Inflammatory macrophage treated with lipopolysaccharide for 1 hour (primary cell): ENCODE results near the gene CLCN6.
A peak's percentile ranks its signal among the peaks of the same experiment; 100 is the strongest.
"Not testable (repeated sequence)": the region's sequence is repeated elsewhere in the genome, so short reads cannot be mapped to it uniquely, and the experiment has no call there.

Experiments used
- DNase-seq, 2 donors: peaks; one replicate each; pipeline ENCODE4 v3.0.0-alpha.2; 2020 to 2022

CLCN6 gene

DNA sequence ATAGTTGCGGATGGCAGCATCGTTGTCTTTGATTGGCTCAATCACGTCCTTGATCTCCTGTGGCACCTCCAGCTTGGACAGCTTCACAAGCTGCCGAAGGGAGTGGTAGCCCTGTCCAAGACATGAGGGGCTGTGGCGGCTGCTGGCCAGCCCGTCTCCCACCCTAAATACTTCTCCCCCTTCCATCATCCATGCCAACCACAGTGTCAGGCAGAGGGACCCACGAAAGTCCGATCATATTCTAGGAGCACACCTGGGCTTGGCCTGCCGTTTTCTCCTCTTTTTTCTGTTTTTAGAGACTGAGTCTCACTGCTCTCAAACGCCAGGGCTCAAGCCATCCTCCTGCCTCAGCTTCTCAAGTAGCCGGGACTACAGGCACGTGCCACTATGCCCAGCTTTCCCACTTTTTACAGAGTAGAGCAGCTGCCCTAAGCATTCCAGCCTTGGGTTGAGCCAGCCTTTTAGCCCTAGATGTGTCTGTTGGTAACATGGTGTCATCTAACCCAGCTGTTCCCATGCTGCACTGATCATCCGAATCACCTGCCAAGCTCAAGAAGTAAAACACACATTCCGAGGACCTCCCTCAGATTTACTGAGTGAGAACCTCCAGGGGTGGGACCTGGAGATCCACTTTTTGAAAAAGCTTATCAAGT is 10.6 kb upstream of the CLCN6 start:
- DNase-seq: no peak

DNA sequence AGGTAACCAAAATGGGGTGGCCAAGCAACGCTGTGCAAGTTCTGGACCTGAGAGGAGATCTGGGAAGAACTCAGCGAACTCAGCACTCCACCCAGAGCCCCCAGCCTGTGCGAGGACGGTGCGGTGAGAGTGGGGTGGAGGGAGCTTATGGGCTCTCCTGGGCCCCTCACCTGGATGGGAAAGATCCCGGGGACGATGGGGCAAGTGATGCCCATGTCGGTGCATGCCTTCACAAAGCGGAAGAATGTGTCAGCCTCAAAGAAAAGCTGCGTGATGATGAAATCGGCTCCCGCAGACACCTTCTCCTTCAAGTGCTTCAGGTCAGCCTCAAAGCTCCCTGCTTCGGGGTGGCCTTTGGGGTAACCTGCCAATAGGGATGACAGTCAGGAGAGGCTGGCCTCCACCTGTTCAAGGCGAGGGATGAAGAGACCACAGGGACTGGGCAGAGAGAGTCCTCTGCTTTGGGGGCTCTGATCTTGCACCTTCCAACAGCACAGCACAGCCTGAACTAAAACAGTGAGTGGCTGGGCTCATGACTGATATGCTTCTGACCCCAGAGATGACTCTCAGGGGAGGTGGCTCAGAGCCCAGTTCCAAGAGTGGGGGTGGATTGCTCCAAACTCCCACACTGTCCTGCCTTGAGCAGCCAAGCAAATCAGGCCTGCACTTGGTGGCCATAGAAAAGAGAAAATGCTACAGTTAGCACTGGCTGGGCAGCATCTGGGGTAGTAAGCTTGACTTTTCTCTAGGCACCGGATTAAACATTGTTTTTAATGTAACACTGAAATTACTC is 9.8 kb upstream of the CLCN6 start:
- peak in 1 of 2 donors; percentile 46 for DNase-seq

DNA sequence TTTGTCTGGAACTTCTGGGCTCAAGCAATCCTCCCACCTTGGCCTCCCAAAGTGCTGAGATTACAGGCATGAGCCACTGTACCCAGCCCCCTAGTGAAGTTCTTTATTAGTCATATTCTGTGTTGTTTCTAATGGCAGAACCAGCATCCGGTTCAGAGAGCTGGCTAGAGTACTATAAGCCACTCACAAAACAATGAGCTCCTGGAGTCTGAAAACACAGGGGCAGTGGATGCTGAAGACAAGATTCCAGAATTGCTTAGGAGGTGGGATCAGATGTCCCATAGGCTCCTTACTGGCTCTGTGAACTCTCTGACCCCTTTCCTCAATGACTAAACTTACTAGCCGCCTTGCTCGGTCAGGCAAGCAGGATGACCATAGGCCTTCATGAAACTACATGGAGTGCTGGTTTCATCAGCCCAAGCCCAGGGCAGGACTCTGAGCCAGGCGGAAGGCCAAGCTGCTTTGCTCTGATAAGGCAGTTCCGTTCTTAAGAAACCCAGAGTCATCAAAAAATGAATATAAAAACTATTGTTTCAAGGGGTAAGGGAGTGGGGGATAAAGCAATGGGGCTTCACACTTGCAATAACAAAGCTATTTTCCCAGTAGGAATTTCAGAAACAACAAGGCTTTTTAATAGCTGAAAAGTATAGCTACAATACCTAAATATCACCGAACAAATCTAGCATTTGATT is 8.3 kb upstream of the CLCN6 start:
- no peak for DNase-seq

DNA sequence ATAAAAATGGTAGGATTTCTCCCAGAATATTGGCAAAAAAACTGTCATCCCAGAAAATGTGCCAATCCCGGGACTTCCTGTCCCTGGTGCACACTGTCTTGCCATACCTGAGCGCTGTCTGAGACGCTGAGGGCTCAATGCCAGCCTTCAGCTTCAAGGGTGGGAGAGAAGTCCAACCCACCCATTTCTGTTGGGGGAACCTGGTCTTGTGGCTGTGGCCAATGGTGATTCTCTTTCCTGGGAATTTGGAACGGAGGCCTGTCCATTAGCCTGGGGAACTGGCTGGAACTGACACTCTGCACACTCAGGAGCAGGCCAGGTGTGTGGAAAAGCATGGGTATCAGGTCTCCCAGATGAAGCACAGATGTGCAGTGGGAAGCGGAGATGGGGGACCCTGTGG is 6.9 kb upstream of the CLCN6 start:
- DNase-seq: no peak

DNA sequence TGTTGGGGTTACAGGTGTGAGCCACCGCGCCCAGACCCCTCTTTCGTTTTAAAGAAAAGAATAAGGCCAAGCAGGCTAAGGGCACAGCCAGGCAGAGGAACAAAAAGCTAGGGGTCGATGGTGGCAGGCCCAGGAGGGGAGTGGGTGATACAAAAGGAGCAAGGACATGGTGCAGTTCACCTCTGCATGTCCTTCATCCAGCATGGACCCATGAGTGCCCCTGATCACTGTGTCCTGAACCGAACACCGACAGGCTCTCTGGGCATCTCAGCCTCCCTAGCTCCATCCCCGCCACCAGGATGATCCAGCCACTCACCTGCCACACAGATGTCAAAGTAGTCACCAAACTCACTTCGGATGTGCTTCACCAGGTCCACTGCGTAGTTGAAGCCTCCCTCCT is 6.1 kb upstream of the CLCN6 start:
- no peak for DNase-seq

DNA sequence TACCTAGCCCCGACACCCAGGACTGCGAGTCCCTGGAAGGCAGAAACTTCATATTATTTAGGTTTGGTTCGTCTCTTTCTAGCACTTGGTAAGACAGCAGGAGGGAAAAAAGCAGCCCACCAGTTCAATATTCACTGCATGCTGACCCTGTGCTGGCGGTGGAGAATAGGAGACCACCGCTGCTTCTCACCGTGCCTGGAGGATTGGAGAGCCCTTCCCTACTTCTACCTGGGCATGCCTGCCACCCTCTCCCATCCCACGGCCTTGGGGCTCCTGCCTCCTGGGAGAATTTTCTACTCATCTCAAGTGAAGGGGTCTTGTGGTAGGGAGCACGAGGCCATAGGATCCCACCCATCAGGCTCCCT is 5.6 kb upstream of the CLCN6 start:
- no peak for DNase-seq

DNA sequence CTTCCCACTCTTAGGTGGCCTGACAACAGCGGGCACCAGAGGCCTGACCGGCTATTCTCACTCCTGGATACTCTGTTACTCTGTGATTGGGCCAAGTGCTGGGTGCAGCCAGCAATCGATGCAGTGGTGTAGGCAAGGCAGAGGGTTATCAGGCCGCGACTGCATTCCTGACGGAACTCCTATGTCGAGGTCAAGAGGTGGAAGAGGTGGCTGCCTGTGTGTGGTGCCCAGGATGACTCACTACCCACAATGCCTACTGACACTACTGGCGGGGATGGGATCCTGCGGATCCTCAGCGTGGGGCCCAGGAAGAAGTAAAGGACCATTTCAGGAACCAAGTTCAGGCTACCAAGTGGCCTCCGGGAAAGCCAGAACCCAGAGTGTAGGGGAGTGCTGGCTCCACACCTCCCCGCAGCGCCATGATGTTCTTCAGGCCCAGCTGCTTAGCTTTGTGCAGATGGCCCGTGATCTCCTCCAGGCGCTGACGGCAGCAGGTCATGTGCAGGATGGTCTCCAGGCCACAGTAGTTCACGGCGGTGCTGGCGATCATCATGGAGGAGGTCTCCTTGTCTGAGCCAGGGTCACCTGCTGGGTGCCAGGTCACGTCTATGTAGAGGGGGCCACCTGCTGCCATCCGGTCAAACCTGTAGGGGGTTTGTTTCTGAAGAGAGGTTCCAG is 5.1 kb upstream of the CLCN6 start:
- DNase-seq: no peak

DNA sequence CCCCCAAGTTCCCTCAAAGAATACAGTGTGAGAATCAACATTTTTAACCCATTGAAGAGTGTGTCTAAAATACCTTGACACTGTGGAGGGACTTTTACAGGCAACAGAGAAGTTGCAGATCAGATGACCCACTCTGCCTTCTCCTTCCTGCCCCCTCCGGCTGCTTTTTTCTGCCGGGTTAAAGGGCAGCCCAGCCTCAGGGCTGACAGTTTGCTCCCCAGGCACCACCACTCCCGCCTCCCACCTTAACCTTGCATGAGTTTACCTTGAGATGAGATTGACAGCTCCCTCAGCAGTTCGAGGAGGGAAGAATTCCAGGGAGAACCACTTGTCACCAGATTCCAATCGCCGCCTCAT is 3.4 kb upstream of the CLCN6 start:
- peak; percentile 37 to 40 for DNase-seq

DNA sequence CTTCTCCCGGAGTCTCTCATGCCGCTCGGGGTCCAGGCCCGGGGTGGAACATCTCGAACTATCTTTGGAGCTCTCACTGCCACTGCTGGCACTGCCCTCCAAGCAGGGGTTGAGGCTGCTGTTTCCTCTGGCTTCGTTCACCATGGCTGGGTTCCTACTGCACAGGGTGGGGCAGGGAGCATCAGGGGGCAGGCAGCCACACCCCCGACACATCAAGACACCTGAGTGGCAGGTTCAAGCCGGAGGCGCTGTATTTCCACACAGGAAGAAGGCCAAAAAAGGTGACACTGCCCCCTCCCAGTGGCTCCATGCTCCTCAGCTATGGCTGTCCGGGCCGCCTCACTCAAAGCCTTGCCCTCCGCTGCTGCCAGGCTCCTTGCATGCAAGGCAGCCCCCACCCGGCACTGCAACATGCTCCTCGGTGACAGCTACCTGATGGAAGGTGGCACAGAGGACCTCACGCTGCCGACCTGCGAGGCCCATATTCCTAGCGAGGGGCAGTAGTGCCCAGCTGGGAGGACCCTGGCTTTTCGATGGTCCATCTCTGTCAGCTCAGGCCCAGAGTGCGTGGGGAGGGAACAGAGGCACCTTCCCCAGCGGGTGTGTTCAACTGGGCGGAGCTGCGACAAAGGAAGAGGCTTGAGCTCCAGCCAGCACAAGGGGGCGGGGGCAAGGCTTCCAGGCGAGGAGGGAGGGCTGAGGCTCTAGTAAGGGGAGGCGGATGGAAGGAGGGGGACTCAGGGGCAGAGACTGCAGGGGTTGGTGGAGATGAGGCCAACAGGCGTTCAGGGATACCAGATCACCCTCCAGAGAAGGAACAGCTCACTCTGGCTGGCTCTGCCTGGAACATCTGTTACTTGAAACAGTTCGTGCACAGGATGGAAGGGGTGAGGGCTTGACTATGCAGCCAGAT is 2.8 kb upstream of the CLCN6 start:
- peak; percentile 64 to 66 for DNase-seq

DNA sequence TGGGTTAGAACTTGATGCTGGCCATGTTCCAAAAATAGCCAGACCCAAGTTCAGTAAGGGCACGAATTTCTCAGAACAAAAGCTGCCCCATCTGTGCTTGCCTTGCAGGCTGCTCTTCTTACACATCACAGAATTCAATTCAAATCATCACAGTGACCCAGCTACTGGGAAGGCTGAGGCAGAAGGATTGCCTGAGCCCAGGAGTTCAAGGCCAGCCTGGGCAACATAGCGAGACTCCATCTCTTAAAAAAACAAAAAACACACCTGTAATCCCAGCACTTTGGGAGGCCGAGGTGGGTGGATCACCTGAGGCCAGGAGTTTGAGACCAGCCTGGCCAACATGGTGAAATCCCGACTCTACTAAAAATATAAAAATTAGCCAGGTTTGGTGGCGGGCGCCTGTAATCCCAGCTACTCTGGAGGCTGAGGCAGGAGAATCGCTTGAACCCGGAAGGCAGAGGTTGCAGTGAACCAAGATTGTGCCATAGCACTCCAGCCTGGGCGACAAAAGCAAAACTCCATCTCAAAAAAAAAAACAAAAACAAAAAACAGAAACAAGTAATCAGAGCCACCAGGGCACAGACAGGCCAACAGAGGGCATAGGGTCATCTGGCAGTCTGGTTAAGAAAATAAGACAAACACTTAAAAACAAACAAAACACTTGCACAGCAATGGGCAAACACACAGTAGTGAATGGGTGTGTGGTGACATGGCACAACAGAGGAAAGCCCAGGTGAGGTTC is 1.9 kb upstream of the CLCN6 start:
- DNase-seq: not testable (repeated sequence)

DNA sequence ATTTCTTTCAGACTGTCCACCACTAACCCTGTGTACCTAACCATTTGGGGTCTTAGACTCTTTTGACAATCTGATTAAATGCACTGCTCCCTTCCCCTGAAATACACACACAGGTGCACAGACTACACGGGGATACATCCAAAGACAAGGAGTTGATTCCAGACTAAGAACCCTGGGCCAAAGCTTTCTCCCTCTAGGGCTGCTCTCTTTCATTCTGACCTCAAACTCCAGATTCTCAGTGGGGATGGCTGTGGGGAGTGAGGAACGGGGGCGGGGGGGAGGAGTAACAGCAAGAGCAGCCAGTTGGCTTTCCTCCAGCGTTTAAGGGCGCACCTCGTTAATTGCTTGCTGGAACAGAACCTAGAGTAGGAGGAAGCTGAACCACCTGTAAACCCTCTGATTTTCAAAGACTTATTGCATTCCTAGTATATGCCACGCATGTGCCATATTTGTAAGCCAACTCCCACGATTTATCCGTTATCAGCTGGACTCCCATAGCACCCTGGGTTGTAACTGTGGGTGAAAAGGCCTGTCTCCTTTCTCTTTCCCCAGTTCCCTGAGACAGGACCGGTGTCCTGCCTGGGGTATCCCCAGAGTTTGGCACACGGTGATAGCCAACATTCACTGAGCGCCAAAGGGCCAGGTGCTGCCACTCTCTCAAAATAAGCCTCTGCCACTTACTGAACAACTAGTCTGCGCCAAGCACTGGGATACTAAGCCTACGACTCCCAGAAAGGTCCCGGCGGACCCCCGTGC is 1.1 kb upstream of the CLCN6 start:
- DNase-seq: peak; percentile 18 to 42

DNA sequence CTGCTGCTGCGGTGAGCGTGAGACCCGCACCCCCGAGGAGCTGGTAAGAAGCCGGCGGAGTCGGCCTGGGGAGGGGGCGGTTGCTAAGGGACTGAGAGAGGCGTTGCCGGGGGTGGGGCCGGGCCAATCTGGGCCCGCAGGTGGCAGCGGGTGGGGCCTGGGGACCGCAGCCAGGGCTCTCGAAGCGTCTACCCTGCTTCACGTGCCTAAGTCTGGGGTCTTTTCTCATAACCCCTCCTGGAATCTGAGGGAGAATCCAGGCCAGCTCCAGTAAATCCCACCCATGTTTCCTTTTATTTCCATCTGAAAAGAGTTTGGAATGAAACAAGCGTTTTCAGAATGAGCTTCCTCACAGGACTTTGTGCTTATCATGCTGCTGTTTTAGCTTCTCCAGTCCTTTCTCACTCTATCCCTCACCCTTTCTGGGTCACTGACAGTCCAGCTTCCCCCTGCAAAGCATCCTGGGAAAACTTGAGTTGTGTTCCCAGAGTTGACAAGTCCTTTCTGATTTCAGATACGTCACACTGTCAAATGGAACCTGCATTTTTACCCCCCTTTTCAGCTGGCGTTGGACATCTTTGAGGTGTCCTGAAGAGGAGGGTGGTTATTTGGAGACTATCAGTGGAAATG is 431 bp downstream of the CLCN6 start:
- peak; percentile 25 to 58 for DNase-seq

DNA sequence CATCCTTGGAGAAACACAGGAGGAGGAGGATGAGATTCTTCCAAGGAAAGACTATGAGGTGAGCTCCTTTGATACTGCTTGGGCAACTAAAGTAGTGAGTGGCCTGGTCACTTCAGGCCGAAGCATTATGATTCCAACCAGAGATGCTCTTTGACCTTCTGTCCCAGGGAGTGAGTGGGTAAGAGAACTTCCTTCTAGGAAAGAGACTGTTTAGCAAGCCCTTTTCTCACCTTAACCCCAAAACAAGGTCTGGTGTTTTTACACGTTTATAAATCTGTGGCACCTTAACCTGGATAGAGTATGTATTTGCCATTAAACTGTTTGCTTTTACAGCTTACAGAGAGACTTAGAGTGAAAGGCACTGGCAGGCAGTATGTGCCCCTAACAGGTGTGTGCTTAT is 1.1 kb downstream of the CLCN6 start:
- no peak for DNase-seq

DNA sequence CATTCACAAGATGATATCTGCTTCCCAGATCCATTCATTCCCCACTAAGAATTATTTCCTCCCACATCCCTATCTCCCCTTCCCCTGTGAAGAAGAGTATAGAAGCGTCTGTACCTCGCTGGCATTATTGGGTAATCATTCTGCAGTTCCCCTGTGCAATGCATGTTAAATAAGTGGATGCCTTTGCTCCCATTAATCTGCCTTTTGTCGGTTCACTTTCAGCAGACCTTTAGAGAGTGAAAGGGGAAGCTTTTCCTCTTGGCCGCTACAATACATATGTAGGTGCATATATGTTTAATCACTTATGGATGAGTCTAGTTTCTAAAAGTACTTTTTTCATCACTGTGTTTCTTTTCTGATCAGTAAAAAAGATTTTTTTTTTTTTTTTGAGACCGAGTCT is 7.0 kb downstream of the CLCN6 start:
- DNase-seq: no peak

DNA sequence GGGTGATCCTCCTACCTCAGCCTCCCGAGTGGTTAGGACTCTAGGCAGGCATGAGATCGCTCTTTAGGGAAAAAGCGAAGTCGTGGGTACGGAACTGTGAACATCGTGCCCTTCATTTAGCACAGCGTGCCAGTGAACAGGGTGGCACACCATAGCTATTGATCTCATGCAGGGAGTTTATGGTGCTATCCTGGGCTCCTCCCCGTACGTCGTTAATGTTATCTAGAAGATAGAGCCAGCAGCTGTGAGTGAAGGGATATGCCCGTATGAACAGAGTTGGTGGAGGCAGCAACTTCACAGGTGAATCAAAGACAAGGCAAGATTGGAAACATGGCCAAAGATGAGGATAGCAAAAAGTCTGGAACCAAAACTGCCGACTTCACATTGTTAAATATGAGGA is 11.2 kb downstream of the CLCN6 start:
- DNase-seq: no peak

DNA sequence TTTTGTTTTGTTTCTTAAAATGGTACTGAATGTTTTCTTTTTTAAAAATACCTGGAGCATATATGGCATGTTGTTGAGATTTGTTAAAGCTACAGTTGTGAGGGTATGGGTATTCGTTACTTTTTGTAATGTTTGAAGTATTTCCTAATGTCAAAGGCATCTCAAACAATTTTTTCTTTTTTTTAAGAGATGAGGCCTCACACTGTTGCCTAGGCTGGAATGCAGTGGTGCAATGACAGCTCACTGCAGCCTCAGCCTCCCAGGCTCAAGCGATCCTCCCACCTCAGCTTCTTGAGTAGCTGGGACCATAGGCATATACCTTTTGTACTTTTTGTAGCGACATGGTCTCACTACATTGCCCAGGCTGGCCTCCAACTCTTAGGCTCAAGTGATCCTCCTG is 16.1 kb downstream of the CLCN6 start:
- DNase-seq: no peak

DNA sequence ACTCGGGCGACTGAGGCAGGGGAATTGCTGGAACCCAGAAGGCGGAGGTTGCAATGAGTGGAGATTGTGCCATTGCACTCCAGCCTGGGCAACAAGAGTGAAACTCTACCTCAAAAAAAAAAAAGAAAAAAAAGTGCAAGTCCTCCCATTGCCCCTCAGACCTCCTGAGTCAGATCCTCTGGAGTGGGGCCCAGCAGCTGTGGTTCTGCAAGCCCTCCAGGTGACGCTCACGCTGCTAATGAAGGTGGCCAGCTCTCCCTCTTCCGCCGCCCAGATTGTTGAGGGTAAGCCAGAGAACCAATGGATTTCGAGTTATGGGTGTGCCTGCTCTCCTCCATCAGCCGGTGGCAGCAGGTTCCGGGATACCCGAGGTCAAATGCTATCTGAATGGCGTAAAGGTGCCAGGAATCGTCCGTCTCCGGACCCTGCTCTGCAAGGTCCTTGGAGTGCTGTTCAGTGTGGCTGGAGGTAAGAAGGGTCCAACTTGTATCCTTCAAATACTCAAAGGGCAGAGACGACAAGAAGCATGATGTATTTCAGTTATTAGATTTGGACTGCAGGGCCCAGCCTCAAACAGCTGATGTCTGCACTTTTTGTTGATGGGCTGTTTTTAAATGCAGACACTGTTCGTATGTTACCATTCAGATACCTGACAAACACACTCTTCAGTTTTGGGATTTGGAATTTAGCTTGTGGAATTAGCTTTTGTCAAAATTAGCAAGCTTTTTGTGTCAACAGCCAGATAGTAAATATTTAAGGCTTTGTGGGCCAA is 17.6 kb downstream of the CLCN6 start:
- no peak for DNase-seq

DNA sequence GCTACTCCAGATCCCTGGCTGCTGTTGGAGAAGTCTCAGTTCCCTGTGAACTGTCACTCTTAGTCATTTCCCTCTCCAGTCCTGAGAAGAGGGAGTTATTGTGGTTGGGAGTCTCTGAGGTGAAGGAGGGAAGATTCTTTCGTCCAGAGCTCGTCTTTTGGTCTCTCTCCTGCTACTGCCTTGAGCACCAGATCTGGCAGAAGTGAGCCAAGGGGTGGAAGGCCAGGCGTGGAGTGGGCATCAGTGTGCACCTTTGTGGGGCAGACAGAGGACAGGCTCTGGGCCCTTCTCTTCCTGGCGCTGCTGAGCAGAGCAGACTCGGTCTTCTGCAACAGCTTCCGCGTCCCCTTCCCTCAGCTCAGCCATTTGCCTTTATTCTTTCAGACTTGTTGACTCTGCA is 19.1 kb downstream of the CLCN6 start:
- no peak for DNase-seq

DNA sequence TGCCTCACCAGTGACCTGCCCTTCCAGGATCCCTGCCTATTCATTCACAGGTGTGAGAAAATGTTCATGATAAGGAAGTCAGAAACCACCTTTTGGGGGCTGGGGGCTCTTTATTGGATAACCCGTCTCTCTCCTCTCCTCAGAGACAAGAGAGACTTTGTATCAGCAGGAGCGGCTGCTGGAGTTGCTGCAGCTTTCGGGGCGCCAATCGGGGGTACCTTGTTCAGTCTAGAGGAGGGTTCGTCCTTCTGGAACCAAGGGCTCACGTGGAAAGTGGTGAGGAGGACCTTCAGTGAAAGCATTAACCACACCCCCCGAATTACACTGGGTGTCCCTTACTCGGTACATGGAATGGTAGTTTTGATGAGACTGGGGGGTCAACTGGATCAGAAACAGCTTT is 21.0 kb downstream of the CLCN6 start:
- DNase-seq: no peak

DNA sequence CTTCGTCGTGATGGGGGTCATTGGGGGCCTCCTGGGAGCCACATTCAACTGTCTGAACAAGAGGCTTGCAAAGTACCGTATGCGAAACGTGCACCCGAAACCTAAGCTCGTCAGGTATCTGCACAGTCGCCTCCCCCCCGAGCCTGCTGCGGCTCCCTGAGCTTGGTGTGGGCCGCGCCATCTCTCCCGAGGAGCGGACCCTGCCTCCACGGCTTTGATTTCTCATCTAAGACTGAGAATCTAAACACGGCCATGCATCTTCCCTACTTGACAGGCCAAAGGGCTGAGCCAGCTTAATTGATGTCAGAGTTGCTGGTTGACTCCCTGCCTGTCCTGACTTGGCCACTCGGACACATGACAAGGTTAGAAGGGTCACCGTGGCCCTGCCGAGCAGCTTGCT is 22.5 kb downstream of the CLCN6 start:
- DNase-seq: no peak
